HUES64 (cell line): Measurements from ENCODE around the gene MOSMO.
"Not testable (repeated sequence)": the region's sequence is repeated elsewhere in the genome, so short reads cannot be mapped to it uniquely, and the experiment has no call there.

Source experiments
- H3K27ac ChIP-seq: 2 replicates; pipeline ENCODE4 v1.7.0; 2013; ENCODE audit warnings: low read depth, low read length, inconsistent platforms
- H3K27me3 ChIP-seq: 2 replicates; pipeline ENCODE4 v1.6.1; 2013; ENCODE audit warnings: mild to moderate bottlenecking, low read length; ENCODE audit not compliant: insufficient read depth
- H3K36me3 ChIP-seq: 2 replicates; pipeline ENCODE4 v1.6.1; 2013; ENCODE audit warnings: mild to moderate bottlenecking, low read length; ENCODE audit not compliant: insufficient read depth
- H3K4me1 ChIP-seq: 2 replicates; pipeline ENCODE4 v1.6.1; 2013; ENCODE audit warnings: mild to moderate bottlenecking, low read length, moderate library complexity; ENCODE audit not compliant: insufficient read depth
- H3K4me3 ChIP-seq: 2 replicates; pipeline ENCODE4 v1.5.1; 2013; ENCODE audit warnings: mild to moderate bottlenecking, low read length, moderate library complexity
- H3K9ac ChIP-seq: 2 replicates; pipeline ENCODE4 v1.6.1; 2013; ENCODE audit warnings: mild to moderate bottlenecking, low read depth, low read length
- H3K9me3 ChIP-seq: 2 replicates; pipeline ENCODE4 v1.6.1; 2013; ENCODE audit warnings: low read depth, low read length; ENCODE audit not compliant: insufficient read depth
- WGBS: fragments of 150-250, 120-280 bp; methylation state at CpG from one replicate; pipeline ENCODE4 v1.1.7; 2013; ENCODE audit warnings: missing lambda C conversion rate; 5-methylcytosine and 5-hydroxymethylcytosine counted together

The MOSMO gene

DNA sequence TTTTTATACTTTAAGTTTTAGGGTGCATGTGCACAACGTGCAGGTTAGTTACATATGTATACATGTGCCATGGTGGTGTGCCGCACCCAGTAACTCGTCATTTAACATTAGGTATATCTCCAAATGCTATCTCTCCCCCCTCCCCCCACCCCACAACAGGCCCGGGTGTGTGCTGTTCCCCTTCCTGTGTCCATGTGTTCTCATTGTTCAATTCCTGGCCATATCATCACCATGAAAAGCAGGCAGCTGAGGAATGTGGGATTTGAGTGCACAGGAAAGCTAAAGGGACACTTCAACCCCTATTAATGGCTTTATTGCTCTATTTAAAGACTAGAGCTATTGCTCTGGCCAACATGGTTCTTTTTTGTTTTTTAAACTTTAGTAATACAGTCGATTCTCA, 38.0 kb downstream of the MOSMO start:
- not testable (repeated sequence) for H3K27ac ChIP-seq, H3K27me3 ChIP-seq, H3K9ac ChIP-seq, H3K4me3 ChIP-seq, H3K9me3 ChIP-seq, H3K4me1 ChIP-seq, H3K36me3 ChIP-seq
- WGBS = 99% methylated on average over 4 of the region's 5 CpGs

DNA sequence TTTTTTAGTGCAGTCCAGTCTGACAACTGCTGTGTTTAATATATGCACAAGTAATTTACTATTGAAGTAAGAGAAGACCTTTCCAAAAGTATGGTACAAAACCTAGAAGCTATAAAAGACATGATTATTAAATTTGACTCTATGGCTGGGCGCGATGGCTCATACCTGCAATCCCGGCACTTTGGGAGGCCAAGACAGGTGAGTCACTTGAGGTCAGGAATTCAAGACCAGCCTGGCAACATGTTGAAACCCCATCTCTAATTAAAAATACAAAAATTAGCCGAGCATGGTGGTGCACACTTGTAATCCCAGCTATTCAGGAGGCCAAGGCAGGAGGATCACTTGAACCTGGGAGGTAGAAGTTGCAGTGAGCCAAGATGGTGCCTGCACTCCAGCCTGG, 43.1 kb downstream of the MOSMO start:
- Histone ChIP-seq H3K4me3 (no peak overlapping the region), H3K4me1 (no peaks in the 10 kb centered on the region), H3K36me3 (no peaks in the 10 kb centered on the region), H3K27ac (no peak overlapping the region), H3K9ac (no peak overlapping the region), H3K9me3 (no peaks in the 10 kb centered on the region), H3K27me3 (no peaks in the 10 kb centered on the region)
- WGBS = 96% methylated on average over 4 of the region's 4 CpGs

DNA sequence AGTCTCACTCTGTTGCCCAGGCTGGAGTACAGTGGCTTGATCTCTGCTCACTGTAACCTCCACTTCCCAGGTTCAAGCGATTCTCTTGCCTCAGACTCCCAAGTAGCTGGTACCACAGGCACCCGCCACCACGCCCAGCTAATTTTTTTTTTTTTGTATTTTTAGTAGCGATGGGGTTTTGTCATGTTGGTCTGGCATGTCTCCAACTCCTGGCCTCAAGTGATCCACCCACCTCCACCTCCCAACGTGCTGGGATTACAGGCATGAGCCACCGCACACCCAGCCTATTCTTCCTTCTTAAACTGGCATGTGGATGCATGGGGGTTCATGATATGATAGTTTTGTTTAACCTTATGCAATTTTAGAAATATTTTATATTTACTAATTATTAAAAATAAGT, 45.1 kb downstream of the MOSMO start:
- Histone ChIP-seq H3K36me3 (no peaks in the 10 kb centered on the region), H3K4me3 (no peak overlapping the region), H3K9ac (no peak overlapping the region), H3K27ac (no peak overlapping the region), H3K4me1 (no peaks in the 10 kb centered on the region), H3K27me3 (no peaks in the 10 kb centered on the region), H3K9me3 (no peaks in the 10 kb centered on the region)
- WGBS = 97% methylated on average over 4 of the region's 6 CpGs

DNA sequence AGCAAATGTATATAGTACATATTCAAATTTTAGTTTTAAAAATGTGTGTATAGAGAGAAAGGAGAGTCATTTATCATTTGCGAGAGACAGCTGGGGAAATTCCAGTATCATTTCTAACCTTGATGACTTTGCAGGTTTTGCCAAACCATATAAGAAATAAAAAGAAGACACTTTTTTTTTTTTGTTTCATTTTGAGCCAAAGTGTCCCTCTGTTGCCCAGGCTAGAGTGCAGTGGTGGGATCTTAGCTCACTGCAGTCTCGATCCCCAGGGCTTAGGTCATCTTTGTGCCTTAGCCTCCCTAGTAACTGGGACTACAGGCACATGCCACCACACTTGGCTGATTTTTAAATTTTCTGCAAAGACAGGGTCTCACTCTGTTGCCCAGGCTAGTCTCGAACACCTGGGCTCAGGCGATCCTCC, 46.0 kb downstream of the MOSMO start:
- H3K4me1 ChIP-seq = no peaks in the 10 kb centered on the region; the same call in 1 of the 2 replicates
- H3K4me3 ChIP-seq = no peak overlapping the region
- no peaks in the 10 kb centered on the region for H3K36me3 ChIP-seq
- no peak overlapping the region for H3K27ac ChIP-seq
- H3K27me3 ChIP-seq = no peaks in the 10 kb centered on the region
- no peak overlapping the region for H3K9ac ChIP-seq
- H3K9me3 ChIP-seq = no peaks in the 10 kb centered on the region
- WGBS = 98% methylated on average over 4 of the region's 4 CpGs

GRCh38 chr16:22054847-22055590, 47.1 kb downstream of the MOSMO start:
- no peak overlapping the region for H3K27ac ChIP-seq
- no peak overlapping the region for H3K4me3 ChIP-seq
- H3K27me3 ChIP-seq = no peaks in the 10 kb centered on the region
- H3K9ac ChIP-seq = no peak overlapping the region
- H3K36me3 ChIP-seq = no peaks in the 10 kb centered on the region
- H3K4me1 ChIP-seq = no peaks in the 10 kb centered on the region; the same call in 1 of the 2 replicates
- 91% methylated on average over 5 of the region's 5 CpGs for WGBS
- no peaks in the 10 kb centered on the region for H3K9me3 ChIP-seq

DNA sequence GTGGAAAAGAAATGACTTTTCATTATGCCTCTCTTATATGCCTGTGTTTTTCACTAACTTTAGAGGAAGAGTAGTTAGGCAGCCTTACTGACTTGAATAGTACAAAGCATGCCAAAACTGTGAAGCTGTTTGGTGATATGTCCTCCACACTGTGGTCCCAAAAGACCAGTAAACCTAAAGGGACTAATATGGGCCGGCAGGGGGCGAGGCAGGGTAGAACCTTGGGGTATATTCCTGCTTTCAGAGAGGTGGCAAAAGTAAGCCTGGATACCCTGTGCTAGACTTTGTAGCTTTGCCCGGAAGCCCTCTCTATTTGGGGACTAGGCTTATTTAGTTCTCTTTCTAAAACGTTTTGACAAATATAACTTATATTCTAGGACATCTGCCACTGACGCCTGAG, 48.0 kb downstream of the MOSMO start:
- WGBS = 75% methylated on average over 5 of the region's 5 CpGs
- no peaks in the 10 kb centered on the region; the same call in 1 of the 2 replicates for H3K4me1 ChIP-seq

DNA sequence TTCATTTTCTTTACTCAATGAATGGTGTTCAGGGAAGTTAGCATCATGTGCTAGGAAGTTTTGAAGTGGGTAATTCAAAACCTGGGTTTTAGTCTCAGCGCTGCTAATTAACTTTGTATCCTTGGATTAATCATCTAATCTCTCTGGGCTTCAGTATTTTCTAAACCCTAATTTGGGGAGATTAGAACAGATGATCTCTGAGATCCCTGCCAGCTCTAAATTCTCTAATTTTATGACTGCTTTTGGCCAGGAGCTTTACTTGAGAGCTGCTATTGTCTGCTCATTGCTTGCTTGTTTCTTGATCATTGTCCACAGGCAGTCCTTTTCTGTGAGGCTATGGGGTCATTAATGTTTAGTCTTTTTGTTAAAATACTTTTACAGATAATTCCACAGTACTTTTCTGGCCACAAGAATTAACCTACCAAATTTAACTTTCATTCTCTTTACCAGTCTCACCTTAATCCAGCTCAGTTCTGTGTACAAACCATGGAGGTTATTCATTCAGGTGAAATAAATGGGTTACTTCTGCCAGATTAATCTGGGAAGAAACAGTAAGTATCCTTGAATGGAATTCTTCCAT, 56.1 kb downstream of the MOSMO start:
- H3K9me3 ChIP-seq = peaks cover 9% of the 10 kb centered on the region; the same call in 1 of the 2 replicates
- H3K9ac ChIP-seq = no peak overlapping the region
- H3K27ac ChIP-seq = peak overlapping the region; percentile 26; the same call in 1 of the 2 replicates
- peaks cover 5% of the 10 kb centered on the region; the same call in 1 of the 2 replicates for H3K36me3 ChIP-seq
- 100% methylated on average over 1 of the region's 1 CpG for WGBS
- no peak overlapping the region for H3K4me3 ChIP-seq
- no peaks in the 10 kb centered on the region for H3K27me3 ChIP-seq
- H3K4me1 ChIP-seq = peaks cover 26% of the 10 kb centered on the region

More for the DNA sequence above, 48.0 kb downstream of the MOSMO start:
- no peaks in the 10 kb centered on the region for H3K9me3 ChIP-seq
- no peaks in the 10 kb centered on the region for H3K27me3 ChIP-seq
- H3K27ac ChIP-seq = no peak overlapping the region
- no peak overlapping the region for H3K9ac ChIP-seq
- no peaks in the 10 kb centered on the region for H3K36me3 ChIP-seq
- no peak overlapping the region for H3K4me3 ChIP-seq

DNA sequence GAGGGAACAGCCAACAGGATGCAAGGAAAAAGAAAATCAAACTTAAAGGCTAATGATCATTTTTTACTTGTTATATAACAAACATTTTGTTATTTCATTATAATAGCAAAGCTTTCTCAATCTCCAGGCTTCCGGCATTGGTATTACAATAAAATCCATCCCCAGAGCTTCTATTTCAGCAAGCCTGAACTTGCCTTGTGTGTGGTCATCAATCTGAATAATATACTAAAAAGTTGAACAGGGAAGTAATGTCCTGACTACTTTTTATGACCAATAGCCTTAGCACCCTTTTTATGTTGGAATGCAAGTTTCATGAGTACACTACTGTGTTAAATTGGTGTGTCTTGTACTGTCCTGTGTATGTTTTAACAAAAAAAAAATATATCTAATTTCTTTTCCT, 57.3 kb downstream of the MOSMO start:
- WGBS = no CpG with 5 or more reads among the region's 1 CpG
- no peak overlapping the region for H3K4me3 ChIP-seq
- H3K27me3 ChIP-seq = no peaks in the 10 kb centered on the region
- peaks cover 5% of the 10 kb centered on the region; the same call in 1 of the 2 replicates for H3K36me3 ChIP-seq
- no peak overlapping the region for H3K27ac ChIP-seq
- peaks cover 26% of the 10 kb centered on the region for H3K4me1 ChIP-seq
- peaks cover 9% of the 10 kb centered on the region; the same call in 1 of the 2 replicates for H3K9me3 ChIP-seq
- no peak overlapping the region for H3K9ac ChIP-seq

- Histone ChIP-seq H3K9ac (no peak overlapping the region), H3K27me3 (no peaks in the 10 kb centered on the region), H3K36me3 (peaks cover 5% of the 10 kb centered on the region; the same call in 1 of the 2 replicates), H3K4me3 (no peak overlapping the region), H3K27ac (no peak overlapping the region), H3K9me3 (peaks cover 9% of the 10 kb centered on the region; the same call in 1 of the 2 replicates), H3K4me1 (peaks cover 3% of the 10 kb centered on the region; the same call in 1 of the 2 replicates)
- WGBS = 93% methylated on average over 12 of the region's 12 CpGs
Observed at GRCh38 chr16:22070361-22071330, 62.7 kb downstream of the MOSMO start.

- H3K9me3 ChIP-seq = peaks cover 7% of the 10 kb centered on the region; the same call in 1 of the 2 replicates
- no peak overlapping the region for H3K9ac ChIP-seq
- no peak overlapping the region for H3K4me3 ChIP-seq
- H3K36me3 ChIP-seq = peaks cover 3% of the 10 kb centered on the region; the same call in 1 of the 2 replicates
- no peaks in the 10 kb centered on the region for H3K27me3 ChIP-seq
- WGBS = 95% methylated on average over 7 of the region's 7 CpGs
- no peak overlapping the region for H3K27ac ChIP-seq
- H3K4me1 ChIP-seq = no peaks in the 10 kb centered on the region
Observed at GRCh38 chr16:22071331-22071910, 63.5 kb downstream of the MOSMO start.
